ENCODE data around the gene LONP2. TPM values are rescaled to one million over a fixed set of nuclear protein-coding genes. Genes with fewer than 3 reads are reported as not detected.
"Not testable (repeated sequence)": the region's sequence is repeated elsewhere in the genome, so short reads cannot be mapped to it uniquely, and the experiment has no call there.

Gene LONP2
- total RNA-seq, 1 donor from 2014 or later = 69.5 TPM

DNA sequence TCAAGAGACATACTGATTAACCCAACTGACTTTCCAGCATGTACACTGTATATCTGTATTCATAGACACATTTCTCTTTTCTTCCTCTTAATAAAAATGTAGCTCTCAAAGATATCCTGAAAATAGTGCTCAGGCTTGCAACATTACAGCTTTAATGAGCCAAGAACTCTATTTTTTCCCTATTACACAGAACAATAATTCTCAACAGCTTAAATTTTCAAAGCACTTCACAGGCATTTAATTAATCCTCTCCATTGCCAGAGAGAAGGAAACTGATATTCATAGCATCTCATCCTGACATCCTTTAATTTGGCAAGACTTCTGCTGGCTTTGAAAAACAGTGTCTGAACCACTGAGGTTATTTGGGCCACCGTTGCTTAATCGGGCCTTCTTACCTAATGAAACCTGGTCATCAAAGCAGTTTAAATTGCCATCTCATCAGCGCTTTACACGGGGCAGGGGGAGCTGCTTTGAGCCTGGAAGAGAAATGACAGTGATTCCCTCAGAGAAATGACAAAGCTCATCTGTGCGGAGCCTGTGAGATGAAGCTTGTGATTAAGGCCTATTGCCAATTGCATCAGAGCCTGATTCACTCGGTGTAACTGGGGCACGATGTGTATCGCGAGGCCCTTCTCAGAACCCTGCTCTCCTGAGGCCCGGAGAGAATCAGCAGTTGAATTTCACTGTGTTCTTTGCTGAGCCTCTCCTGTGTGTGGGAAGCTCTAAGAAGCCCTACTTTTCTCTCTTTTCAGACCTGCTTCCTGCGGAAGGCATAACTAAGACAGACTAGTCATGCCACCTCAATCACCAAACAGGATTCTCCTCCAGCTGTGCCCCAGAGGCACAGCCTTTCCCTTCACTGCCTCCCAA, 149.6 kb downstream of the LONP2 start:
- H3K9me3 Mint-ChIP-seq (ENCODE audit: unreplicated experiment) = no peaks in the 10 kb centered on the region
- H3K4me1 Mint-ChIP-seq (ENCODE audit: unreplicated experiment) = no peaks in the 10 kb centered on the region
- no peaks in the 10 kb centered on the region for H3K36me3 Mint-ChIP-seq (ENCODE audit: unreplicated experiment)
- no peak overlapping the region for H3K27ac Mint-ChIP-seq (ENCODE audit: unreplicated experiment)
- TF ChIP-seq, protein P1, sequence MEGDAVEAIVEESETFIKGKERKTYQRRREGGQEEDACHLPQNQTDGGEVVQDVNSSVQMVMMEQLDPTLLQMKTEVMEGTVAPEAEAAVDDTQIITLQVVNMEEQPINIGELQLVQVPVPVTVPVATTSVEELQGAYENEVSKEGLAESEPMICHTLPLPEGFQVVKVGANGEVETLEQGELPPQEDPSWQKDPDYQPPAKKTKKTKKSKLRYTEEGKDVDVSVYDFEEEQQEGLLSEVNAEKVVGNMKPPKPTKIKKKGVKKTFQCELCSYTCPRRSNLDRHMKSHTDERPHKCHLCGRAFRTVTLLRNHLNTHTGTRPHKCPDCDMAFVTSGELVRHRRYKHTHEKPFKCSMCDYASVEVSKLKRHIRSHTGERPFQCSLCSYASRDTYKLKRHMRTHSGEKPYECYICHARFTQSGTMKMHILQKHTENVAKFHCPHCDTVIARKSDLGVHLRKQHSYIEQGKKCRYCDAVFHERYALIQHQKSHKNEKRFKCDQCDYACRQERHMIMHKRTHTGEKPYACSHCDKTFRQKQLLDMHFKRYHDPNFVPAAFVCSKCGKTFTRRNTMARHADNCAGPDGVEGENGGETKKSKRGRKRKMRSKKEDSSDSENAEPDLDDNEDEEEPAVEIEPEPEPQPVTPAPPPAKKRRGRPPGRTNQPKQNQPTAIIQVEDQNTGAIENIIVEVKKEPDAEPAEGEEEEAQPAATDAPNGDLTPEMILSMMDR (IDR thresholded peaks at IDR 0.05) = no peak
- H3K27me3 Mint-ChIP-seq (ENCODE audit: unreplicated experiment) = no peaks in the 10 kb centered on the region
- DNase-seq (ENCODE audit: extremely low spot score, unreplicated experiment) = no peak
- no peak overlapping the region for H3K4me3 Mint-ChIP-seq (ENCODE audit: unreplicated experiment)

DNA sequence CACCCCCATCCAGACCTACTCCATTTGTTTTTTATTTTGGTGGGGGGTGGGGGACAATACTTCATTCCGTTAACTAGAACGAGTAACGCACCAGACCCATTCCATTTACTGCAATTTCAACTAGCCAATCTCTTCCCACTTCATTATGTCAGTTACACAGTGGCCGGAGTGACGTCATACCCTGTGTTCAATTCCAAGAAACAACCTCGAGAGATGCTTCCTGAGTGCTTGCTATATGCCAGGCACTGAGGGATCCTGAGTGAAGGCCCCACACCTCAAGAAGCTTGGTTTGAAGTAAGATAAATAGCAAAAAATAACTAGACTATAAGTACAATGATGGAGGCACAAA, 150.2 kb downstream of the LONP2 start:
- Mint-ChIP-seq H3K36me3 (ENCODE audit: unreplicated experiment) (no peaks in the 10 kb centered on the region), H3K9me3 (ENCODE audit: unreplicated experiment) (no peaks in the 10 kb centered on the region), H3K27ac (ENCODE audit: unreplicated experiment) (no peak overlapping the region), H3K4me1 (ENCODE audit: unreplicated experiment) (no peaks in the 10 kb centered on the region), H3K4me3 (ENCODE audit: unreplicated experiment) (no peak overlapping the region), H3K27me3 (ENCODE audit: unreplicated experiment) (no peaks in the 10 kb centered on the region)
- TF ChIP-seq, protein P1 (IDR thresholded peaks at IDR 0.05) = no peak
- no peak for DNase-seq (ENCODE audit: extremely low spot score, unreplicated experiment)

DNA sequence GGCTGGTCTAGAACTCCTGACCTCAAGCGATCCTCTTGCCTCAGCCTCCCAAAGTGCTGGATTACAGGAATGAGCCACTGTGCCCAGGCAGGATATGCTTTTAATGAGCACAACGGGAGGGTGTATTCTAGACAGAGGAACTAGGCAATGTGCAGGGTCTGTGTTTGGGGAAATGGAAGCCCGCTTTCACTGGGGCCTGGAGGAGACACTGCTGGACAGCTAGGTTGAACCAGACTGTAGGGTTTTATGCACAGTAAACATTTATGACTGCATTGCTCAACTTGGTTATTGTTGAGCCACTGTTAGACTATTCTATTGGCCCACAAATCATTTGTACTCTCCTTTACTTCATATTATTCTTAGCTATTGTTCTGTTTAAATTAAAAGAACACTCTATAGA, 151.3 kb downstream of the LONP2 start:
- no peak for DNase-seq (ENCODE audit: extremely low spot score, unreplicated experiment)
- Mint-ChIP-seq H3K36me3 (ENCODE audit: unreplicated experiment) (no peaks in the 10 kb centered on the region), H3K9me3 (ENCODE audit: unreplicated experiment) (no peaks in the 10 kb centered on the region), H3K4me1 (ENCODE audit: unreplicated experiment) (no peaks in the 10 kb centered on the region), H3K27me3 (ENCODE audit: unreplicated experiment) (no peaks in the 10 kb centered on the region), H3K27ac (ENCODE audit: unreplicated experiment) (no peak overlapping the region), H3K4me3 (ENCODE audit: unreplicated experiment) (no peak overlapping the region)
- TF ChIP-seq, protein P1 (IDR thresholded peaks at IDR 0.05) = no peak

DNA sequence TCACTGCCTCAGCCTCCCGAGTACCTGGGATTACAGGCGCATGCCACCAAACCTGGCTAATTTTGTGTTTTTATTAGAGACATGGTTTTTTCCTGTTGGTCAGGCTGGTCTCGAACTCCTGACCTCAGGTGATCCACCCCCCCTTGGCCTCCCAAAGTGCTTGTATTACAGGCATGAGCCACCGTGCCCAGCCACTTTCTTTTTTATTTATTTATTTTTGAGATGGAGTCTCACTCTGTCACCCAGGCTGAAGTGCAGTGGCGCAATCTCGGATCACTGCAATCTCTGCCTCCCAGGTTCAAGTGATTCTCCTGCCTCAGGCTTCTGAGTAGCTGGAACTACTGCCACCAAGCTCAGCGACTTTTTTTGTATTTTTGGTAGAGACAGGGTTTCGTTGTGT, 158.4 kb downstream of the LONP2 start:
- not testable (repeated sequence) for DNase-seq (ENCODE audit: extremely low spot score, unreplicated experiment); H3K36me3 Mint-ChIP-seq (ENCODE audit: unreplicated experiment); H3K4me3 Mint-ChIP-seq (ENCODE audit: unreplicated experiment); H3K27me3 Mint-ChIP-seq (ENCODE audit: unreplicated experiment); H3K27ac Mint-ChIP-seq (ENCODE audit: unreplicated experiment); H3K9me3 Mint-ChIP-seq (ENCODE audit: unreplicated experiment); H3K4me1 Mint-ChIP-seq (ENCODE audit: unreplicated experiment)

DNA sequence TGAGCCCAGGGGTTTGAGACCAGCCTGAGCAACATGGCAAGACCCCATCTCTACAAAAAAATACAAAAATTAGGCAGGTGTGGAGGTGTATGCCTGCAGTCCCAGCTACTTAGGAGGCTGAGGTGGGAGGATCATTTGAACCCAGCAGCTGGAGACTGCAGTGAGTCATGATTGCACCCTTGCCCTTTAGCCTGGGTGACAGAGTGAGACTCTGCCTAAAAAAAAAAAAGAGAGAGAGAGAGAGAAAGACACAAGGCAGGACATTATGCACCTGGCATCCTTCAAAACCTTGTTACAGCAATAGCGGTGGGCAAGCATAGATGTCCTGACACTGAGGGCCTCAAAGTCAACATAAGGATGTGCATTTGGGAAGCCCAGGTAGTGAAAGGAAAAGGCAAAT, 161.1 kb downstream of the LONP2 start:
- H3K9me3 Mint-ChIP-seq (ENCODE audit: unreplicated experiment) = no peaks in the 10 kb centered on the region
- DNase-seq (ENCODE audit: extremely low spot score, unreplicated experiment) = no peak
- no peaks in the 10 kb centered on the region for H3K36me3 Mint-ChIP-seq (ENCODE audit: unreplicated experiment)
- no peak overlapping the region for H3K4me3 Mint-ChIP-seq (ENCODE audit: unreplicated experiment)
- H3K27ac Mint-ChIP-seq (ENCODE audit: unreplicated experiment) = no peak overlapping the region
- no peaks in the 10 kb centered on the region for H3K27me3 Mint-ChIP-seq (ENCODE audit: unreplicated experiment)
- H3K4me1 Mint-ChIP-seq (ENCODE audit: unreplicated experiment) = peaks cover 6% of the 10 kb centered on the region
- TF ChIP-seq, protein P1 (IDR thresholded peaks at IDR 0.05) = no peak
